Esophagus muscularis mucosa (tissue), 4 donors: ENCODE results near the gene VWC2L. TPM values are rescaled to one million over a fixed set of nuclear protein-coding genes. Genes with fewer than 3 reads are reported as not detected.

Experiments
- DNase-seq: peaks from one replicate; pipeline ENCODE4 v3.0.0-alpha.2; 2017; ENCODE audit errors: extremely low spot score
- H3K27ac ChIP-seq, 4 donors: fragments of 200-600 bp; sonication (generic); replicated peaks in 1 of 4; 1 replicate in 3 of 4; 2 replicates in 1 of 4; pipeline ENCODE4 v1.5.1; 2016 to 2019; ENCODE audit warnings: mild to moderate bottlenecking in 1 of 4
- H3K27me3 ChIP-seq, 4 donors: fragments of 200-600 bp; sonication (generic); one replicate each; pipeline versions ENCODE4 v1.5.1 to v1.6.0; 2016 to 2019
- H3K36me3 ChIP-seq, 4 donors: fragments of 200-600 bp; sonication (generic); one replicate each; pipeline ENCODE4 v1.5.1; 2016 to 2019
- H3K4me1 ChIP-seq, 4 donors: fragments of 200-600 bp; sonication (generic); one replicate each; pipeline ENCODE4 v1.5.1; 2016 to 2019
- H3K4me3 ChIP-seq, 4 donors: fragments of 200-600 bp; sonication (generic); 1 replicate in 2 of 4; 2 replicates in 2 of 4; pipeline ENCODE4 v1.5.1; 2016 to 2019; ENCODE audit warnings: mild to moderate bottlenecking in 4 of 4, moderate library complexity in 1 of 4
- H3K9me3 ChIP-seq, 4 donors: fragments of 200-600 bp; sonication (generic); 1 replicate in 3 of 4; 2 replicates in 1 of 4; pipeline ENCODE4 v1.5.1; 2016 to 2019
- CTCF ChIP-seq, 3 experiments: fragments of 200-600 bp in 2 of 3; fragments of 450-650 bp in 1 of 3; sonication (generic) in 2 of 3; IDR thresholded peaks; one replicate each; pipeline ENCODE4 v1.5.1; 2017 to 2019; ENCODE audit warnings: antibody characterized with exemption in 3 of 3, mild to moderate bottlenecking in 2 of 3, moderate library complexity in 1 of 3
- EP300 ChIP-seq: sonication (generic); formaldehyde crosslinking; IDR thresholded peaks from one replicate; pipeline ENCODE4 v1.6.1; 2017; ENCODE audit warnings: antibody characterized with exemption
- POLR2A ChIP-seq: fragments of 450-650 bp; IDR thresholded peaks from one replicate; pipeline ENCODE4 v1.6.1; 2017; ENCODE audit warnings: antibody characterized with exemption, moderate library complexity, mild to moderate bottlenecking, low read depth
- POLR2AphosphoS5 ChIP-seq, 2 donors: sonication (generic); formaldehyde crosslinking; IDR thresholded peaks; one replicate each; pipeline ENCODE4 v1.6.1; 2017; ENCODE audit warnings: antibody characterized with exemption in 2 of 2
- WGBS: methylation state at CpG from one replicate; pipeline ENCODE4 v1.1.5; 2018; 5-methylcytosine and 5-hydroxymethylcytosine counted together
- intact Hi-C: fragments of 100-400 bp; cut with DNase I; formaldehyde crosslinking; loops from one replicate; pipeline ENCODE4 v1.15.1; 2023
- total RNA-seq, 4 donors: library from RNA; depleted of rRNA; stranded (reverse); fragments of >200 nt; gene quantifications; one replicate each; pipeline versions ENCODE4 v1.1.0 to v1.2.1, GENCODE V29; 2016

Gene VWC2L
- total RNA-seq, 4 donors from 2014 or later = 0.11 TPM; not detected in 3

GRCh38 chr2:214492608-214493007 lies 81.8 kb downstream of the VWC2L start:
- Histone ChIP-seq H3K4me1 (peaks cover 0 to 11% (median 3%) of the 10 kb centered on the region in 4 donors), H3K9me3 (no peaks in the 10 kb centered on the region), H3K36me3 (no peaks in the 10 kb centered on the region), H3K27ac (no peak overlapping the region), H3K4me3 (no peak overlapping the region), H3K27me3 (no peaks in the 10 kb centered on the region)
- intact Hi-C loops = no loop called here
- TF ChIP-seq CTCF (IDR thresholded peaks at IDR 0.05) = no peak
- TF ChIP-seq EP300 = no peak
- no peak for TF ChIP-seq POLR2A
- no peak for TF ChIP-seq POLR2AphosphoS5 (IDR thresholded peaks at IDR 0.05)
- 91% methylated on average over 2 of the region's 2 CpGs for WGBS
- no peak for DNase-seq

- 64% methylated on average over 3 of the region's 3 CpGs for WGBS
- H3K4me1 ChIP-seq = peaks cover 0 to 11% (median 0%) of the 10 kb centered on the region in 4 donors
- H3K4me3 ChIP-seq = no peak overlapping the region
- intact Hi-C loops = no loop called here
- H3K9me3 ChIP-seq = no peaks in the 10 kb centered on the region
- TF ChIP-seq POLR2AphosphoS5 (IDR thresholded peaks at IDR 0.05) (no peak), EP300 (no peak), CTCF (IDR thresholded peaks at IDR 0.05) (no peak), POLR2A (no peak)
- no peak for DNase-seq
- H3K27me3 ChIP-seq = no peaks in the 10 kb centered on the region
- H3K27ac ChIP-seq = no peak overlapping the region
- no peaks in the 10 kb centered on the region for H3K36me3 ChIP-seq
Observed at GRCh38 chr2:214497489-214497888, 86.6 kb downstream of the VWC2L start.

GRCh38 chr2:214503568-214503967 lies 92.7 kb downstream of the VWC2L start:
- Histone ChIP-seq H3K27me3 (no peaks in the 10 kb centered on the region), H3K4me1 (no peaks in the 10 kb centered on the region), H3K36me3 (no peaks in the 10 kb centered on the region), H3K4me3 (no peak overlapping the region), H3K27ac (no peak overlapping the region), H3K9me3 (no peaks in the 10 kb centered on the region)
- 88% methylated on average over 1 of the region's 1 CpG for WGBS
- DNase-seq = no peak
- TF ChIP-seq EP300 (no peak), CTCF (IDR thresholded peaks at IDR 0.05) (no peak), POLR2A (no peak), POLR2AphosphoS5 (IDR thresholded peaks at IDR 0.05) (no peak)
- intact Hi-C loops = no loop called here

- 75% methylated on average over 8 of the region's 8 CpGs for whole genome bisulfite sequencing
- Histone ChIP-seq H3K4me3 (no peak overlapping the region), H3K4me1 (no peaks in the 10 kb centered on the region), H3K36me3 (no peaks in the 10 kb centered on the region), H3K9me3 (no peaks in the 10 kb centered on the region), H3K27me3 (no peaks in the 10 kb centered on the region), H3K27ac (no peak overlapping the region)
- DNase-seq = no peak
- TF ChIP-seq CTCF (IDR thresholded peaks at IDR 0.05) = no peak
- intact Hi-C loops = no loop called here
Observed at GRCh38 chr2:214504599-214505376, 93.9 kb downstream of the VWC2L start.

- TF ChIP-seq EP300 (no peak), POLR2AphosphoS5 (IDR thresholded peaks at IDR 0.05) (no peak), POLR2A (no peak), CTCF (IDR thresholded peaks at IDR 0.05) (no peak)
- Histone ChIP-seq H3K4me3 (no peak overlapping the region), H3K9me3 (no peaks in the 10 kb centered on the region), H3K4me1 (no peaks in the 10 kb centered on the region), H3K36me3 (no peaks in the 10 kb centered on the region), H3K27me3 (no peaks in the 10 kb centered on the region), H3K27ac (no peak overlapping the region)
- no peak for DNase-seq
- intact Hi-C loops = no loop called here
Observed at GRCh38 chr2:214507032-214507431, 96.2 kb downstream of the VWC2L start.
